ENCODE measurements around the gene APOBEC2. TPM values are rescaled to one million over a fixed set of nuclear protein-coding genes. Genes with fewer than 3 reads are reported as not detected.
A peak's percentile ranks its signal among the peaks of the same experiment; 100 is the strongest.

Gene APOBEC2
- total and polyA plus RNA-seq, 2 of the 13 experiments (the other 11 are each of a cell fraction or from before 2014, with no cell fraction given) = 0.09 TPM; not detected in 1

GRCh38 chr6:41073203-41073967 is 20.4 kb downstream of the APOBEC2 start (continued):
- TF ChIP-seq ZNF570 (CRISPR knock-in tag; IDR thresholded peaks at IDR 0.05; ENCODE audit: borderline replicate concordance) (no peak), SIN3B (IDR thresholded peaks at IDR 0.05; ENCODE audit: low read length) (no peak), ZNF788 (CRISPR knock-in tag; IDR thresholded peaks at IDR 0.05; ENCODE audit: borderline replicate concordance) (0 out of 2 replicates have a peak, but pooled peaks have one; percentile 38), ZNF629 (CRISPR knock-in tag; conservative IDR thresholded peaks at IDR 0.05) (no peak), RFXANK (CRISPR knock-in tag; IDR thresholded peaks at IDR 0.05) (no peak; the same call in 1 of the 2 replicates), AHR (CRISPR knock-in tag; IDR thresholded peaks at IDR 0.05) (no peak), KAT7 (CRISPR knock-in tag; IDR thresholded peaks at IDR 0.05; ENCODE audit: borderline replicate concordance) (no peak), CREM (IDR thresholded peaks at IDR 0.05) (peak; percentile 77), CREM (CRISPR knock-in tag; IDR thresholded peaks at IDR 0.05) (no peak), ZNF574 (CRISPR knock-in tag; IDR thresholded peaks at IDR 0.05) (no peak; the same call in 1 of the 2 replicates), ZNF484 (CRISPR knock-in tag; IDR thresholded peaks at IDR 0.05; ENCODE audit: borderline replicate concordance, low read depth) (no peak), ZNF205 (CRISPR knock-in tag; IDR thresholded peaks at IDR 0.05) (no peak), NFE2L1 (CRISPR knock-in tag; IDR thresholded peaks at IDR 0.05; ENCODE audit: borderline replicate concordance) (no peak), HNF4A (CRISPR knock-in tag; IDR thresholded peaks at IDR 0.05) (no peak; the same call in 1 of the 2 replicates), YEATS4 (CRISPR knock-in tag; IDR thresholded peaks at IDR 0.05; ENCODE audit: borderline replicate concordance) (peak; percentile 82), RFX3 (CRISPR knock-in tag; IDR thresholded peaks at IDR 0.05) (no peak), ZMYM3 (CRISPR knock-in tag; IDR thresholded peaks at IDR 0.05) (no peak), ZMAT3 (CRISPR knock-in tag; conservative IDR thresholded peaks at IDR 0.05) (peak; percentile 53; the same call in 1 of the 2 replicates), ZNF747 (CRISPR knock-in tag; IDR thresholded peaks at IDR 0.05; ENCODE audit: borderline replicate concordance) (0 out of 2 replicates have a peak, but pooled peaks have one; percentile 16), ATF2 (CRISPR knock-in tag; IDR thresholded peaks at IDR 0.05) (no peak; the same call in none of the 2 replicates), GMEB1 (CRISPR knock-in tag; IDR thresholded peaks at IDR 0.05; ENCODE audit: borderline replicate concordance) (peak; percentile 23; the same call in 1 of the 2 replicates), ZNF775 (CRISPR knock-in tag; IDR thresholded peaks at IDR 0.05; ENCODE audit: borderline replicate concordance) (no peak; the same call in 1 of the 2 replicates), POGZ (CRISPR knock-in tag; IDR thresholded peaks at IDR 0.05) (peak; percentile 19; the same call in 1 of the 2 replicates)
